DMS79 treated with DMSO at 0.1 percent for 48 hours (cell line): ENCODE results near the gene CEP131.

Source experiments
- DNase-seq: peaks from one replicate; lab custom pipeline; 2025; lab: John Stamatoyannopoulos, UW

Gene CEP131

DNA sequence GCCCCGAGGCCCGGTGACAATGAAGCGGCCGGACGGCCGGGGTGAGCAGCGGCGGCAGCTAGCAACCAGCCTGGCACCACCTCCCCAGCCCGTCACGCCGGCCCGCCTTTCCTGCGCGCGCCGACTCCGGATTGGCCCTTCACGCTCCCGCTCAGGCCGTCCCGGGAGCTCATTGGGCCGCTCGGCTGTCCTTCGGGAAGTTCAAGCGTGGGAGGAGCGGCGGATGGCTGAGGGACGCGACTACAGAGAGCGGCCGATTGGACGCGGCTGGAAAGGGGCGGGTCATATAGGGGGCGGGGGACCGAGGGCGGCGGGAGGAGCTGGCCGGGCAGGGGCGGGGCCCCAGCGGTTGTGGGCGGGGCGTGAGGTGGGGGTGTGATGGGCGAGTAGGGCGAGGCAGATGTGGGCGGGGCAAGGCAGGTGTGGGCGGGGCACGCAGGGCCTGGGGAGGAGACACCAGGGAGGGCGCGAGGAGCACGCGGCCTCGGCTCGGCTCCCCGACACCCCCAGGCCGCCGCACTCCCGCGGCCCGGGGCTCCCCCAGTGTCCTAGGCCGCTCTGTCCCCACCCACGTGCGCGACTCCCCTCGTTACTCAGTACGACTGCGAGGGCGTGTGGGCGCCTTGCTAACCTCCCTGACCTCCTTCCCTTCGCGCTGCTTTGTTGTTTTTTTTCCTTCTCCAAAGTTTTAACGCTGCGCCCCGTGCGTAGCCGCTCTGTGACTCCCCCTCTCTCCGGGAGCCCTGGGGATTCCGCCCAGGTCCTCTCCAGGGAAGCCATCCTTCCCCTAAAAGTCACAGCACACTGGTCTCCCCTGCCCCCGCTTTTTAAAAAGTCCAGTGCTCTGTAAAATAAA is at the start of gene CEP131:
CEP131 (minus strand) TSS at position 60 of the 856 bp plus-strand sequence. CDS start 2,909 bp downstream, outside the sequence.
- DNase-seq = peak; percentile 80

- DNase-seq = no peak
Measured at GRCh38 chr17:81271226-81271625, 48.5 kb upstream of the CEP131 start.

GRCh38 chr17:81270279-81270678 is 47.5 kb upstream of the CEP131 start:
- no peak for DNase-seq

- no peak for DNase-seq
Measured at GRCh38 chr17:81267390-81268067, 44.8 kb upstream of the CEP131 start.

- no peak for DNase-seq
Measured at GRCh38 chr17:81265576-81265975, 42.8 kb upstream of the CEP131 start.

- DNase-seq = no peak
Measured at GRCh38 chr17:81264640-81265039, 41.9 kb upstream of the CEP131 start.

DNA sequence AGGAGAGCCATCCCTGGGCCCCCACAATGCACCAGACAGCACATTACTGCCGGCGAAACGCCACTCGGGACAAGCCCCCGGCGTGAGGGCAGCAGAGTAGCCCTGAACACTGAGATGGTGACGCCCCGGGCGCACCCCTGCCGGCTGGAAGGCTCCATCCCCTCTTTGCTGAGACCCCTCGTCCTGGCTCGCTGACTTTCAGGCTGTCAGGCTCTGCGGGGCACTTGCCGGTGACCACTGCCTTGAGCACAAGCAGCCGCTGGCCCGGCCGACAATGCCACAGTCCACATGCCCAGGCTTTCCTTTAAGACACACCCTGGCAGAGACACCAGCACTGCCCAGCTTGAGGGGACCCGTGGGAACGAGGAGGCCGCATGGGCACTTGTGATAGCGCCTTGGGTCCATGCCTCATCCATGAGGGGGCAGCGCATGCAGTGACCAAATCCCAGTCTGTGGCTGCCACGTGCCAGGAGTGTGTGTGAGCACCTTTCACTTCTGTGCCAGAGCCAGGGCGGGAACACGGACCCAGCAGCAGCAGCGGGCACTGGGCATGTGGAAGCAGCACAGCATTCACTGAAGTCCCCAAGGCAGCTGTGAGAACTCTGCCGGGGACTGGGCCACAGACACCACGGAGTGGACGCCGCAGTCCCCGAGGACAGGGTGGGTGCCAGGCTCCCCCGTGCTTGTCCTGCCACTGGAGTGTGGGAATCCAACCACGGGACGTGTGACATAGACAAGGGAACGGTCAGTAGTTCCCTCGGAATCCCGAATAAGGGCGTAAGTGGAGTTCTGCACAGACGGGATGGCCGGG is 40.8 kb upstream of the CEP131 start:
- DNase-seq = no peak

- DNase-seq = no peak
Measured at GRCh38 chr17:81261582-81262336, 39.0 kb upstream of the CEP131 start.

- DNase-seq = no peak
Measured at GRCh38 chr17:81261096-81261495, 38.3 kb upstream of the CEP131 start.

DNA sequence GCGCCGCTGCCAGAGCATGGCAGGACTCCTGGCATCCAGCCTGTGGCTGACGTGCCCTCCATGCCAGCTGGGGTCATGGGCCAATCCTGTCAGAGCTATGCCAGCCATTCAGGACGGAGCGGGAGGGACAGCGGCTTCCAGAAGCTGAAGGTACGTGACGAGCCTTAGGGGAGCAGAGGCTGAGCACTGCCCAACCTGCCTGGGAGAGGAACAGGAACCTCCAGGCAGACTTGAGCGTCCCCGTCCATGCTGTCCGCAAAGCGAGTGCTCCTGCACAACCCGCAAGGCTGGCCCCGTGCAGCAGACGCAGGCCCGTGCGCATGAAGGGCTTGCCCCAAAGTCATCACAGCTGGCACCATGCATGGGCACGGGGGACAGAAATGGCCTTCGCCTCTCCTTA is 37.9 kb upstream of the CEP131 start:
- no peak for DNase-seq

GRCh38 chr17:81260171-81260570 is 37.4 kb upstream of the CEP131 start:
- DNase-seq = no peak

- DNase-seq = no peak
Measured at GRCh38 chr17:81259058-81259605, 36.4 kb upstream of the CEP131 start.

GRCh38 chr17:81258292-81258691 is 35.5 kb upstream of the CEP131 start:
- no peak for DNase-seq

DNA sequence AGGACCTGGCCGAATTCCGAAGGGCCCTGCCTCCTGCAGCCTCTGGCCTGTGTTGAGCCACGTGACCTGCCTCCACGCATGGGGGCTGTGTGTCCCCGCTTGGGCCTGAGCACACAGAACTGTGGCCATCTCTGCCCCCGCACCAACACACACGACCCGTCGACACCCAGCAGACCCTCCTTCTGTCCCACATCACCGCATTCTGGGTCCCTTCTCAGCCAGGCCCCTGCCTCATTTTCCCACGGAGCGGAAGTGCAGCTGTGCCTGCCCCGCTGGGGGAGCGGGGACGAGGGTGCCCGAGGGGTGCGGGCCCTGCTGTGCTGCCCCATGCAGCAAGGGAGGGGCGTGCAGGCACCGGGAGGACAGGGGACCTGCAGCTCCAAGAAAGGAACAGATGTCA is 34.8 kb upstream of the CEP131 start:
- no peak for DNase-seq

- no peak for DNase-seq
Measured at GRCh38 chr17:81256616-81257015, 33.9 kb upstream of the CEP131 start.

GRCh38 chr17:81254955-81255717 is 32.4 kb upstream of the CEP131 start:
- DNase-seq = peak; percentile 50

DNA sequence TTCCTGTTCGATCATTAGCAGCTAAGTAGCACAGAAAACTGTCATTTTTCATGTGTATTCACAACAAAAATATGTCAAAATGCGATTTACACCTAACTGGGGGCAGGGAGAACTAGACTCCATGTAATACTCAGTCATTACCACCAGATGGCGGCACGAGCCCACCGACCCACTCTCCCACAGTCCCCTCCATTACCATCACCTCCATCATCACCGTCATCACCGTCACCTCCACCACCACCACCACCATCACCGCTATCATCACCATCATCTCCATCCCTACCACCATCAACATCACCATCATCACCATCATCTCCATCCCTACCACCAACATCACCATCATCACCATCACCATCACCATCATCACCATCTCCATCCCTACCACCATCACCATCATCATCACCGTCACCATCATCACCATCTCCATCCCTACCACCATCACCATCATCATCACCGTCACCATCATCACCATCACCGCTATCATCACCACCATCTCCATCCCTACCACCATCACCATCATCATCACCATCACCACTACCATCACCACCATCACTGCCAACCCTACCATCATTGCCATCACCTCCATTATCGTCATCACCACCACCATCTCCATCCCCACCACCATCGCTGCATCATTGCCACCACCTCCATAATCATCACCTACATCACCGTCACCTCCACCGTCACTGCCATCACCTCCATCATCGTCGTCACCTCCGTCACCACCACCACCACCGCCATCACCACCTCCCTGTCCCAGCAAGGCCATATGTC is 30.8 kb upstream of the CEP131 start:
- DNase-seq = peak; percentile 11

DNA sequence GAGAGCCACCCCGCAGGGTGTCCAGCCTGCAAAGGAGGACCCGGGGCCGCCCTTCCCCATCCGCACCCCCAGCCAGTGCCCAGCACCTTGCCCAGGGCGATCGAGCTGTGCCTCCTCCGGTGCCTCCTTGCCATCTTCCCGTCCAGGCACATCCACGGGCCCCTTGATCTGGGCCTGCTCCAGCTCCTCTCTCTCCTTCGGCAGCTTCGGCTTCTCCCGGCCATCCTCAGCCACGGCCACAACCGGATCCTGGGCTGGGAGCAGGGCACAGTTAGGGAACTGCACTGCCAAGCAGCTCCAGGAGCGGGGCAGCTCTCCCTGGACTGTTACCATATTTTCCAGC is 30.2 kb upstream of the CEP131 start:
- DNase-seq = no peak

DNA sequence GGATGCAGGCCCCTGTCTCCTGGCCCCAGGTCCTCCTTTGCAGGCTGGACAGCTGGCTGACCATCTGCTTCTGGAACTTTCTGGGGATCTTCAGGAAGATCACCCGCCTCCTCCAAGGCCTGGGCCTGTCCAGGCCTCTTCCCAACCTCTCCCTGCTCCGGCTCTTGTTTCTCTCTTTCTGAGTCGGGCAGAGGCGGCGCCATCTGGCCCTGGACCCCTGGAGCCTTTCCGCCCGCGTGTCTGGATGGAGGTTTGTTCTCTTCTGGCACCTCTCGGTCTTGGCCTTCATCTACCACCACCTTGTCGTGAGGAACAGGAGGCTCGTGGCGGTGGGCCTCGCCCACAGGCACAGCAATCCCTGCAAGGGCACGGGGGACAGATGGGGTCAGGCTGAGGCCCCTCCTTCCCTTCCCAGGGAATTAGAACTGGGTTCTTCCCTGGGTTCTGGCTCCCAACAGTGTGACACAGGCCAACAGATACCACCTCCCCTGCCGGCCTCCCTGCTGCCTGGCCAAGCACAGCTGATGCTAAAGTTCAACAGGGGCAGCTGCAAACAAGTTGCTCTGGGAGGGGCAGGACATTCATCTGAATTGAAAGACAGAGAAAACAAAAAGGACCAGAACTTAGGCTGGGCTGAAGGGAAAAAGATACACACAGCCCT is 29.7 kb upstream of the CEP131 start:
- DNase-seq = no peak
